Measurements from ENCODE around the gene ASCL4.
"Not testable (repeated sequence)": the region's sequence is repeated elsewhere in the genome, so short reads cannot be mapped to it uniquely, and the experiment has no call there.

Gene ASCL4, protein sequence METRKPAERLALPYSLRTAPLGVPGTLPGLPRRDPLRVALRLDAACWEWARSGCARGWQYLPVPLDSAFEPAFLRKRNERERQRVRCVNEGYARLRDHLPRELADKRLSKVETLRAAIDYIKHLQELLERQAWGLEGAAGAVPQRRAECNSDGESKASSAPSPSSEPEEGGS

GRCh38 chr12:107774349-107775029 is at the start of gene ASCL4:
Gene ASCL4, plus strand, starts transcription at chr12:107774704. Its CDS starts 515 bp downstream, at chr12:107775219.
- DNase-seq = no peak

DNA sequence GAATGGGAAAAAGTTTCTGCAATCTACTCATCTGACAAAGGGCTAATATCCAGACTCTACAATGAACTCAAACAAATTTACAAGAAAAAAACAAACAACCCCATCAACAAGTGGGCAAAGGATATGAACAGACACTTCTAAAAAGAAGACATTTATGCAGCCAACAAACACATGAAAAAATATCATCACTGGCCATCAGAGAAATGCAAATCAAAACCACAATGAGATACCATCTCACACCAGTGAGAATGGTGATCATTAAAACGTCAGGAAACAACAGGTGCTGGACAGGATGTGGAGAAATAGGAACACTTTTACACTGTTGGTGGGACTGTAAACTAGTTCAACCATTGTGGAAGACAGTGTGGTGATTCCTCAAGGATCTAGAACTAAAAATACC is 47.2 kb upstream of the ASCL4 start:
- not testable (repeated sequence) for DNase-seq

DNA sequence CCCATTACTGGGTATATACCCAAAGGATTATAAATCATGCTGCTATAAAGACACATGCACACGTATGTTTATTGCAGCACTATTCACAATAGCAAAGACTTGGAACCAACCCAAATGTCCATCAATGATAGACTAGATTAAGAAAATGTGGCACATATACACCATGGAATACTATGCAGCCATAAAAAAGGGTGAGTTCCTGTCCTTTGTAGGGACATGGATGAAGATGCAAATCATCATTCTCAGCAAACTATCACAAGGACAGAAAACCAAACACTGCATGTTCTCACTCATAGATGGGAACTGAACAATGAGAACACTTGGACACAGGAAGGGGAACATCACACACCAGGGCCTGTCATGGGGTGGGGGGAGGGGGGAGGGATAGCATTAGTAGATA is 46.8 kb upstream of the ASCL4 start:
- not testable (repeated sequence) for DNase-seq

- DNase-seq = no peak
Measured at GRCh38 chr12:107730618-107731341, 43.7 kb upstream of the ASCL4 start.

DNA sequence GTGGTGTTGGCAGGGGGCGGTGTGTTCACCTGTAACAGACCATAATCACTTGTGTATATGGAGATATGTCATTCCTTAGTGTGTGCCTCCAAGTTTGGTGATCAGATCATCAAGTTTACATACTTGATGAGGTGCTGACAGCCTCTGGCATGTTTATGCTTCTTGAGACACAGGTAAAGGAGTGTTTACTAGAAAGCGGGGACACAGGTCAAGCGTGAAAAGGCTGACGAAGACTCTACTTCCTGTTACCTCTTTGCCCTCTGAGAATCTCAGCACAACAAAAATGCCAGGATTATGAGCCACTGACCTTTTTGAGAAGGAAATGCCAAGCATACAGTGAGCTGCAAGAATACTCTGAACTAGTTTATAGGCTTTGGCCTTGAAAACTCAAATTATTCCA is 43.1 kb upstream of the ASCL4 start:
- DNase-seq = no peak

GRCh38 chr12:107732365-107732764 is 42.1 kb upstream of the ASCL4 start:
- no peak for DNase-seq

GRCh38 chr12:107734139-107734538 is 40.4 kb upstream of the ASCL4 start:
- no peak for DNase-seq

GRCh38 chr12:107735763-107736162 is 38.7 kb upstream of the ASCL4 start:
- DNase-seq = no peak

- DNase-seq = no peak
Measured at GRCh38 chr12:107736914-107737313, 37.6 kb upstream of the ASCL4 start.

DNA sequence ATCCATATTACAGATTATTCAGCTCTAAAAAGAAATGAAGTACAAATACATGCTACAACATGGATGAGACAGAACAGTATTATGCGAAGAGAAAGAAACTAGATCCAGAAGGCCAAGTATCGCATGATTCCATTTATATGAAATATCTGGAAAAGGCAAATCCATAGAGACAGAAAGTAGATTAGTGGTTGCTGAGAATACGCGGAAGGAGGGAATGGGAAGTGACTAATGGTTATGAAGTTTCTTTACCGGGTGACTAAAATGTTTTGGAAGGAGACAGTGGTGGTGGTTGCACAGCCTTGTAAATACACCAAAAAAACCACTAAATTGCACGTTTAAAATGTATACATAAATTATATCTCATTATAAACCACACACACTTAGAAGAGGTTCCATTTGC is 26.0 kb upstream of the ASCL4 start:
- DNase-seq = no peak

GRCh38 chr12:107749083-107749482 is 25.4 kb upstream of the ASCL4 start:
- no peak for DNase-seq

- DNase-seq = no peak
Measured at GRCh38 chr12:107759410-107759809, 15.1 kb upstream of the ASCL4 start.

DNA sequence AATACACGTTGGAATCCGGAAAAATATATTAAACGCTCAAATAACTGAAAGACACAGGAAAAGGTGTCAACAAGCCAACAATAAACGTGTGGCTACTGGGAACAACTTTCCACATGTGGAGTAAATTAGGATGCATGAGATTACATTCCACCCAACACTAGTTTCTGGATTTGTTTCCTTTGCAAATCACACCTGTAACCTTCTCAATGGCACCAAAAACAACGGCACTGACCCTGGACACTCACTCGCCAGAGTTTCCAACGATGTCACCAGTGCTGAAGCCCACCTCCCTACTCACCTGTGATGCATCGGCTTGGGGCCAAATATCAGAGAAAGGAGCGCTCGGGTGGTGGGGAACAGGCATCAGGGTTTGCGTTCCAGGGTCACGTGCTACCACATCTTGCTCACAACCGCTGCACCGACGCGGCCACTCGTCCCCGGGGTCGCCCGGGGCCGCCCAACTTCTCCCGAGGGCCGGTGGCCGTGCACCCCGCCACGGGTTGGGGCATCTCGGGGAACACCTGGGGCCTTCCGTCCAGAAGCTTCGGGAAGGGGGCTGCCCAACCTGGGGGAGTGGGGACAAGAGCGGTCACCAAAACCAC is 14.2 kb upstream of the ASCL4 start:
- no peak for DNase-seq

- peak; percentile 97 for DNase-seq
Measured at GRCh38 chr12:107760809-107761501, 13.5 kb upstream of the ASCL4 start, which contains the start of gene PRDM4. Gene PRDM4, minus strand, starts transcription at chr12:107761137. Its CDS starts 622 bp downstream, at chr12:107760515.

- DNase-seq = no peak
Measured at GRCh38 chr12:107761502-107761904, 13.0 kb upstream of the ASCL4 start.

GRCh38 chr12:107762874-107763273 is 11.6 kb upstream of the ASCL4 start:
- DNase-seq = no peak

DNA sequence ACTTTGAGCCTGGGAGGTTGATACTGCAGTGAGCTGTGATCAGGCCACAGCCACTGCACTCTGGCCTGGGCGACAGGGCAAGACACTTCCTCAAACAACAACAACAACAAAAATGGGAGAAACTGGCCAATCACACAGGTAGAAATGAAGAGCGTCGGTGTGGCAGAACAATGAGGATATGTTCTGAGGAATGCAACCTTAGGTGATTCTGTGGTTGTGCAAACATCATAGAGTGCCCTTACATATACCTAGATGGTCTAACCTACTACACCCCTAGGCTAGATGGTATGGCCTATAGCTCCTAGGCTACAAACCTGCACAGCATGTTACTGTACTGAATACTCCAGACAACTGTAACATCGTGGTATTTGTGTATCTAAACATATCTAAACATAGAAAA is 9.9 kb upstream of the ASCL4 start:
- DNase-seq = no peak

- no peak for DNase-seq
Measured at GRCh38 chr12:107765316-107765715, 9.2 kb upstream of the ASCL4 start.

- DNase-seq = no peak
Measured at GRCh38 chr12:107767466-107767865, 7.0 kb upstream of the ASCL4 start.

- DNase-seq = no peak
Measured at GRCh38 chr12:107775093-107775721, 703 bp downstream of the ASCL4 start.

GRCh38 chr12:107776171-107776570 is 1.7 kb downstream of the ASCL4 start:
- no peak for DNase-seq

GRCh38 chr12:107778383-107779025 is 4.0 kb downstream of the ASCL4 start:
- DNase-seq = no peak
